HG03108 (cell line): ENCODE measurements around the gene KCTD1.

ENCODE experiments used
- ATAC-seq: cut with Tn5 transposase; IDR thresholded peaks from one replicate; pipeline ENCODE4 v1.9.1; 2021; ENCODE audit warnings: moderate library complexity; ENCODE audit not compliant: unreplicated experiment

The KCTD1 gene

GRCh38 chr18:26482569-26482968 lies 65.8 kb downstream of the KCTD1 start:
- no peak for ATAC-seq

- ATAC-seq = no peak
Observed at GRCh38 chr18:26480897-26481795, 67.2 kb downstream of the KCTD1 start.

GRCh38 chr18:26479681-26480079 lies 68.7 kb downstream of the KCTD1 start:
- no peak for ATAC-seq

GRCh38 chr18:26479065-26479680 lies 69.2 kb downstream of the KCTD1 start:
- no peak for ATAC-seq

GRCh38 chr18:26477828-26478466 lies 70.4 kb downstream of the KCTD1 start:
- no peak for ATAC-seq

- ATAC-seq = no peak
Observed at GRCh38 chr18:26476697-26477096, 71.7 kb downstream of the KCTD1 start.

- ATAC-seq = no peak
Observed at GRCh38 chr18:26474542-26474941, 73.8 kb downstream of the KCTD1 start.

GRCh38 chr18:26473672-26474071 lies 74.7 kb downstream of the KCTD1 start:
- ATAC-seq = no peak

GRCh38 chr18:26471826-26472225 lies 76.5 kb downstream of the KCTD1 start:
- ATAC-seq = no peak

- no peak for ATAC-seq
Observed at GRCh38 chr18:26471027-26471426, 77.3 kb downstream of the KCTD1 start.

GRCh38 chr18:26470011-26470637 lies 78.2 kb downstream of the KCTD1 start:
- ATAC-seq = peak; percentile 86

- ATAC-seq = peak; percentile 40
Observed at GRCh38 chr18:26468931-26469340, 79.4 kb downstream of the KCTD1 start.

GRCh38 chr18:26466026-26466425 lies 82.3 kb downstream of the KCTD1 start:
- no peak for ATAC-seq

GRCh38 chr18:26465431-26465830 lies 82.9 kb downstream of the KCTD1 start:
- no peak for ATAC-seq

- ATAC-seq = no peak
Observed at GRCh38 chr18:26464128-26465011, 84.0 kb downstream of the KCTD1 start.

GRCh38 chr18:26462355-26462754 lies 86.0 kb downstream of the KCTD1 start:
- no peak for ATAC-seq

- no peak for ATAC-seq
Observed at GRCh38 chr18:26461405-26461804, 86.9 kb downstream of the KCTD1 start.

- peak; percentile 69 for ATAC-seq
Observed at GRCh38 chr18:26460449-26461091, 87.8 kb downstream of the KCTD1 start.

- ATAC-seq = no peak
Observed at GRCh38 chr18:26459884-26460283, 88.5 kb downstream of the KCTD1 start.

GRCh38 chr18:26459340-26459739 lies 89.0 kb downstream of the KCTD1 start:
- no peak for ATAC-seq
